Renal cortical epithelial cell (primary cell): ENCODE measurements around the gene PDPK1. TPM values are rescaled to one million over a fixed set of nuclear protein-coding genes. Genes with fewer than 3 reads are reported as not detected.
"Not testable (repeated sequence)": the region's sequence is repeated elsewhere in the genome, so short reads cannot be mapped to it uniquely, and the experiment has no call there.

Source experiments
- DNase-seq: peaks from one replicate; pipeline ENCODE4 v3.0.0-alpha.2; 2011; ENCODE audit warnings: low read depth
- total RNA-seq: library from RNA; depleted of rRNA; stranded (reverse); fragments of >200 nt; gene quantifications from 2 replicates; pipeline ENCODE4 v1.2.3, GENCODE V29; 2014

Gene PDPK1
- total RNA-seq, 1 donor from 2014 or later = 32.9 TPM

DNA sequence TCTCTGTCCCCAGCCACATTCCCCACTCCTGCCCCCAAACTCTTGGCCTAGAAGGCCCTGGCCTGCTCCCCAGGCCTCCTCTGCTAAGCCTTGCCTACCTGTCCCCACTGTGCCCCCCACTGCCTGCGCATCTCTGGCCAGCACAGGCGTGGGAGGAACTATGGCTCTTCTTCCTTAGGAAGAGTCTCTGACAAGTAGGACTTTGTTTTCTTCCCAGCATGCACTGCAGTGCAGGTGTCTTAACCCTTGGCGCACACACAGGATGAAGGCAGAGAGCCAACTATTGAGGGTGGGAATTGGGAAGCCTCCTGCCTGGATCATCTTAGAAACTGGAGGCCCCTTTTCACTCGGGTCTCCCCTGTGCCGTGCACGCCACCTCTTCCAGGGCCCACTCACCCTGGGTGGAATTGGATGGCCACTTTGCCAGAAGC is 14.0 kb upstream of the PDPK1 start:
- no peak for DNase-seq

DNA sequence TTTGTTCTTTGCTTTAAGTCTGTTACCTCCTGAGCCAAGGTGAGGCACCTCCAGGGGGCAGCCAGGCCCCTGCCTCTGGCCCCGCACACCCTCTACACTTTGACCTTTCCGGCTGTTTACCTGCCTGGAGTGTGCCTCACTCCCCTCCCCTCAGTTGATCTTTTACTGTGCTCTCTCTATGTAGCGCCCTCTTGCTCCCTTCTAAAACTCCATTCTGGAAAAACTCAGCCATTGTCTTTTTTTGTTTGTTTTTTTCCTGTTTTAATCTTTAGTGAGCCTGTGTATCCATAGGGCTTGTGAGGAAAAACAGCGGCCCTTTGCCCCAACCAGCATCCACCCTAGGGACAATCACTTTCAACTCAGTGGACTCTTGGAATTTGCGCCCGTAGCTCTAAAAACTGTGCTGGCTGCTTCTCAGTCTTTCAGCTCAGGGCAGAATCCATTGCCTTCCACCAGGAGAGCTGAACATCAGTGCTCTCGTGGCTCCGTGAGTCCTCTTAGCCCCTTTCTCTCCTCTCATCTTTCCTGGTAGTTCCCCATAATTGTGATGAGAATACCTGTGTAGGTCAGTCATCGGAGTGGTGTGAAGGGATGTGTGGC is 13.4 kb upstream of the PDPK1 start:
- no peak for DNase-seq

GRCh38 chr16:2526135-2526534 is 11.7 kb upstream of the PDPK1 start:
- no peak for DNase-seq

- DNase-seq = no peak
Measured at GRCh38 chr16:2527071-2527783, 10.6 kb upstream of the PDPK1 start.

DNA sequence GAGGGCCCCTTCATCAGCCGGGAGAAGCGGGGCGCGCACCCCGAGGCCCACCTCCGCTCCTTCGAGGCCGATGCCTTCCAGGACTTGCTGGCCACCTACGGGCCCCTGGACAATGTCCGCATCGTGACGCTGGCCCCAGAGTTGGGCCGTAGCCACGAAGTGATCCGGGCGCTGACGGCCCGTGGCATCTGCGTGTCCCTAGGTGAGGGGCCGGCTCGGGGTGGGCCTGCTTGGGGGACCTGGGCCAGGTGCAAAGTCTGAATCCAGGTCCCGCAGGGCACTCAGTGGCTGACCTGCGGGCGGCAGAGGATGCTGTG is 10.1 kb upstream of the PDPK1 start:
- DNase-seq = no peak

DNA sequence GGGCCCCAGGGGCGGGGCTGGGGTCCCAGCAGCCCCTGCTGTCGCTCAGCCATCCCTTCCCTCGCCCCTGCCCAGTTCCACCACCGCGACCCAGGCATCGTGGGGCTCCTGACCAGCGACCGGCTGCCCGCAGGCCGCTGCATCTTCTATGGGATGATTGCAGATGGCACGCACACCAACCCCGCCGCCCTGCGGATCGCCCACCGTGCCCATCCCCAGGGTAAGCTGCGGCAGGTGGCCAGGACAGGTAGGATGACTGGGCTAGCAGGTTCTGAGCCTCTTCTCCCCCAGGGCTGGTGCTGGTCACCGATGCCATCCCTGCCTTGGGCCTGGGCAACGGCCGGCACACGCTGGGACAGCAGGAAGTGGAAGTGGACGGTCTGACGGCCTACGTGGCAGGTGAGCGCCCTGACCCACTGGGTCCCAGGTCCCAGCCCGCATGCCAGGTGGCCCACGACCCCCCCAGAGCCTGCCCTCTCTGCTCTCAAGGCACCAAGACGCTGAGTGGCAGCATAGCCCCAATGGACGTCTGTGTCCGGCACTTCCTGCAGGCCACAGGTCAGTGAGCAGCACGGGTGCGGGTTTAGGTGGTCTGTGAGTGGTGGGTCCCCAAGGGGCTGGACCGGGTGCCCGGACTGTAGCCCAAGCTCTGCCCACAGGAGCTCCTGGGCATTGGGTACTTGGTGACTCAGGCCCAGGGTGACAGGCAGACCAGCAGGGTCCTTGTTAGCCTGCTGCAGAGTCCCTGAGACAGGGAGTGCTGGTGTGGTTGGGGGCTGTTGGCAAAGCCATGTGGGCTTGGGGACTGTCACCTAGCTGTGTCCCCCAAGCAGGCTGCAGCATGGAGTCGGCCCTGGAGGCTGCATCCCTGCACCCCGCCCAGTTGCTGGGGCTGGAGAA is 9.4 kb upstream of the PDPK1 start:
- no peak for DNase-seq

GRCh38 chr16:2529061-2529931 is 8.5 kb upstream of the PDPK1 start:
- no peak for DNase-seq

DNA sequence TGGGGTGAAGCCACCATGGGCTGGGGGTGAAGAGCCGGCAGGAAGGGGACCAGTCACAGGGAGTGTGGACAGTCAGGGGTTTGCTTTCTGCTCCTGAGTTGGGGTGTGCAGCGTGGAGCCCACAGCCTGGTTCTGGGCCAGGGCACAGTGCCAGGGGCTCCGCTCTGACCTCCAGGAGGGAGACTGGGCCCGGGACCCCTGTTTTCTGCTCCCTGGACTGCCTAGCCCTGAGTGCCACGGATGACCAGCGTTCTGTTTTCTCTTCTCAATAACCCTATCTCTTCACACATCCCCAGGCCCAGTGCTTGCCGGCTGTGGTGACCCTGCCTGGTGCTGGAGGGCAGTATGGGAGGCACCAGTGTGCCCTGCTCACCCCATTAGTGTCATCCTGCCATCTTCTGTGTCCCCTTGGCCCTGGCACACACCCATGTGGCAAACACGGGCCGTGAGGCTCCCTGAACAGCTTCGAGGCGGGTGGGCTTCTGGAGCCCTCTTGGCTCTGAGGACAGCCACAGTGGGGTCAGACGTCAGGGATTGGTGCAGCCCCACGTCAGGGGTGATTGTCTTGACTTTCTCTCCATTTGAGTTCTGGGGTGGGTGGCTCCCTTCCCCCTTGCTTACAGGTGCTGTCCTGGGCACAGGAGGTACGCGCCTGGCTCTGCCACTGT is 7.7 kb upstream of the PDPK1 start:
- DNase-seq = no peak

- DNase-seq = no peak
Measured at GRCh38 chr16:2530629-2531318, 7.0 kb upstream of the PDPK1 start.

GRCh38 chr16:2531371-2531695 is 6.5 kb upstream of the PDPK1 start, which contains the start of gene CEMP1:
CEMP1 (minus strand) TSS chr16:2531408; CDS start chr16:2531073, 335 bp downstream.
- DNase-seq = no peak

- DNase-seq = peak; percentile 85
Measured at GRCh38 chr16:2531696-2532493, 5.9 kb upstream of the PDPK1 start.

DNA sequence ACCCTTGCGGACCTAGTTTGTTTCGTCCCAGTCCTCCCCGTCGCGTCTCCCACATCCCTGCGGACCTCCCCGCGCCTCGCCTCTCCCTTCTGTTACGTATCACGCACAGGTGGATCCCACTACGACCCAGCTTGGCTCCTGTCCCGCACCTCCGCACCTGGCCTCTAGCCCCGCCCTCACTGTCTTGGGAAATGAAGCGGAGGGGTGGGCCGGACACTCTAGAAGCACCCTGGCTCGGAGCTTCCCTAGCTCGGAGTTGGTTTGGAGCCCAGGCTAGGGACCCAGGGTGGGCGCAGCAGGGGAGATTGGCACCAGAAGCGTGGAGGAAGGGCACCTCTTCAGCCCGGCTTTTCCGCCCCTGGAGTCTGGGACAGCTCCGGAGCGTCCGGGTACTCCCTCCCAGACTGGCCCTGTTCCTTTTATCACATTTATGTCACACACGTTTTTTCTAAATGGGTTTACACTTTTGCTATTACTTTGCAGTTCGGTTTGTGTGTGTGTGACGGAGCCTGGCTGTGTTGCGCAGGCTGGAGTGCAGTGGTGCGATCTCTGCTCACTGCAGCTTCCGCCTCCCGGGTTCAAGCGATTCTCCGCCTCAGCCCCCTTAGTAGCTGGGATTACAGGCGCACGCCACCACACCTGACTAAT is 5.2 kb upstream of the PDPK1 start:
- DNase-seq = peak; percentile 46

DNA sequence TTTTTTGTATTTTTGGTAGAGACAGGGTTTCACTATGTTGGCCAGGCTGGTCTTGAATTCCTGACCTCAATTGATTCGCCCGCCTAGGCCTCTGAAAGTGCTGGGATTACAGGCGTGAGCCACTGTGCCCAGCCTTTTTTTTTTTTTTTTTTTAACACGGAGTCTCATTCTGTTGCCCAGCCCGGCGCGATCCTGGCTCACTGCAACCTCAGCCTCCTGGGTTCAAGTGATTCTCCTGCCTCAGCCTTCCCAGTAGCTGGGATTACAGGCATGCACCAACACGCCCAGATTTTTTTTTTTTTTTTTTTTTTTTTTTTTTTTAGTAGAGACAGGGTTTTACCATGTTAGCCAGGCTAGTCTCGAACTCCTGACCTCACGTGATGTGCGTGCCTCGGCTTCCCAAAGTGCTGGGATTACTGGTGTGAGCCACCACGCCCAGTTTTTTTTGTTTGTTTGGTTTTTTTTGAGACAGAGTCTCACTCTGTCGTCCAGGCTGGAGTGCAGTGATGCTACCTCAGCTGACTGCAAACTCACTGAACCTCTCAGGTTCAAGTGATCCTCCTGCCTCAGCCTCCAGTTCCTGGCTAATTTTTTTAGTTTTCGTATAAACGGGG is 4.6 kb upstream of the PDPK1 start:
- not testable (repeated sequence) for DNase-seq

DNA sequence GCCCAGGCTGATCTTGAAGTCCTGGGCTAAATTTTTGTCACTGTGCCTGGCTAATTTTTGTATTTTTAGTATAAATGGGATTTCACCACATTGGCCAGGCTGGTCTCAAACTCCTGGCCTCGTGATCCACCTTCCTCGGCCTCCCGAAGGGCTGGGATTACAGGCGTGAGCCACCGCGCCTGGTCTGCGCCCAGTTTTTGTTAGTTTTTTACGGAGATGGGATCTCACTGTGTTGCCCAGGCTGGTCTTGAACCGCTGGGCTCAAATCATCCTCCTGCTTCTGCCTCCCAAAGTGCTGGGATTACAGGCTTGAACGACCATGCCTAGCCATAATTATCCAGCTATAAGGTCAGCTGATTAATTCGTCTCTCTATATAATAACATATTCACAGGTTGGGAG is 3.9 kb upstream of the PDPK1 start:
- no peak for DNase-seq

- not testable (repeated sequence) for DNase-seq
Measured at GRCh38 chr16:2534335-2534734, 3.5 kb upstream of the PDPK1 start.

GRCh38 chr16:2535625-2536013 is 2.2 kb upstream of the PDPK1 start:
- DNase-seq = no peak

- DNase-seq = not testable (repeated sequence)
Measured at GRCh38 chr16:2539192-2539844, 1.5 kb downstream of the PDPK1 start.

- DNase-seq = not testable (repeated sequence)
Measured at GRCh38 chr16:2539845-2540458, 2.1 kb downstream of the PDPK1 start.
